ENCODE data around the gene SLC2A10.

The SLC2A10 gene

DNA sequence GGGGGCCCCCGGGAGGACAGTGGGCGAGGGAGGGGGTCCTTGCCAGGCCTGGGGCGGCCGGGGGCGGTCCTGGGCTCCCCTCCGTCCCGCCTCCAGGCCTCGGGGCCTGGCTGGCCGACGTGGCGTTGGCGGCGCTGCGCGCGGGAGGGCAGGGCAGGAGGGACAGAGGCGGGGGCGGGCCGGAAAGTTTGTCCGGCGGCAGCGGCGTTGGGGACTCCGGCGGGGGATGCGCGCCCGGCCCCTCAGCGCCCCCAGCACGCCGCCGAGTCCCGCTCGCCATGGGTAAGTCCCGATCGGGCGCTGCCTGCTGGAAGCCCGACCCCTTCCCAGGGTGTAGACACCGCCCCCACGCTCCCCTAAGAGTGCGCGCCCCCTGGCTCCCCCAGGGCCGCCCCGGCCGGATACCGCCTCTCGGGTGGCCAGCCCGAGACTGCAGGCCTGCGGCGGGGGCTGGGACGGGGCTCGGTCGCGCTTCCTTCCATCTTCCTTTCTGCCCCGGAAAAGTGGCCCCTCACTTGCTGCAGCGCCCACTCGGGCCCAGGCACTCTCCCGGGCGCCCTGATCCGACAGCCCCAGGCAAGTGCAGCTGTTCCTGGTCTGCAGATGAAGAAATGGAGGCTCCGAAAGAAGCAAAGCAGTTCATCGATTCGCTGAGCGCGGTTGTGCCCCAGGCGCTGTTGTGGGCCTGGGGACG, at the start of gene SLC2A10:
Gene SLC2A10, plus strand, starts transcription at position 191 of the 694 bp plus-strand sequence. Its CDS starts 88 bp downstream, at position 279.
- DNase-seq (ENCODE audit: extremely low read depth, low read depth), result no peak
- TF ChIP-seq, protein P1, sequence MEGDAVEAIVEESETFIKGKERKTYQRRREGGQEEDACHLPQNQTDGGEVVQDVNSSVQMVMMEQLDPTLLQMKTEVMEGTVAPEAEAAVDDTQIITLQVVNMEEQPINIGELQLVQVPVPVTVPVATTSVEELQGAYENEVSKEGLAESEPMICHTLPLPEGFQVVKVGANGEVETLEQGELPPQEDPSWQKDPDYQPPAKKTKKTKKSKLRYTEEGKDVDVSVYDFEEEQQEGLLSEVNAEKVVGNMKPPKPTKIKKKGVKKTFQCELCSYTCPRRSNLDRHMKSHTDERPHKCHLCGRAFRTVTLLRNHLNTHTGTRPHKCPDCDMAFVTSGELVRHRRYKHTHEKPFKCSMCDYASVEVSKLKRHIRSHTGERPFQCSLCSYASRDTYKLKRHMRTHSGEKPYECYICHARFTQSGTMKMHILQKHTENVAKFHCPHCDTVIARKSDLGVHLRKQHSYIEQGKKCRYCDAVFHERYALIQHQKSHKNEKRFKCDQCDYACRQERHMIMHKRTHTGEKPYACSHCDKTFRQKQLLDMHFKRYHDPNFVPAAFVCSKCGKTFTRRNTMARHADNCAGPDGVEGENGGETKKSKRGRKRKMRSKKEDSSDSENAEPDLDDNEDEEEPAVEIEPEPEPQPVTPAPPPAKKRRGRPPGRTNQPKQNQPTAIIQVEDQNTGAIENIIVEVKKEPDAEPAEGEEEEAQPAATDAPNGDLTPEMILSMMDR (IDR thresholded peaks at IDR 0.05; ENCODE audit: low read depth, low read length), result peak; percentile 6

GRCh38 chr20:46660487-46660886, 49.0 kb upstream of the SLC2A10 start:
- TF ChIP-seq, protein P1 (IDR thresholded peaks at IDR 0.05; ENCODE audit: low read depth, low read length), result no peak
- no peak for DNase-seq (ENCODE audit: extremely low read depth, low read depth)

GRCh38 chr20:46661659-46662058, 47.8 kb upstream of the SLC2A10 start:
- TF ChIP-seq, protein P1 (IDR thresholded peaks at IDR 0.05; ENCODE audit: low read depth, low read length), result no peak
- no peak for DNase-seq (ENCODE audit: extremely low read depth, low read depth)

- no peak for DNase-seq (ENCODE audit: extremely low read depth, low read depth)
- TF ChIP-seq, protein P1 (IDR thresholded peaks at IDR 0.05; ENCODE audit: low read depth, low read length), result no peak
Observed at GRCh38 chr20:46663531-46663930, 45.9 kb upstream of the SLC2A10 start.

DNA sequence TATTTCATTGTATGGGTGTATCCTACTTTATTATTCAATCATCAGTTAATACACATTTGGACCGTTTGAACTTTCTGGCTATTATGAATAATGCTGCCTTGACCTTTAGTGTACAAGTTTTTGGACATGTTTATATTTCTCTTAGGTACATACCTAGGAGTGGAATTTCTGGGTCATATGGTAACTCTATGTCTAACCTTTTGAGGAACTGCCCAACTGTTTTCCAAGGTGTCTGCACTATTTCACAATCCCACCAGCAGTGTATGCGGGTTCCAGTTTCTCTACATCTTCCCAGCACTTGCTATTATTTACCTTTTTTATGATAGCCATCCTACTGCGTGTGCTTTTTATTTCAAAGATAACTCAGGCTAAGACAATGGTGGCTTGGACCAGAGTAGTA, 43.8 kb upstream of the SLC2A10 start:
- no peak for DNase-seq (ENCODE audit: extremely low read depth, low read depth)
- TF ChIP-seq, protein P1 (IDR thresholded peaks at IDR 0.05; ENCODE audit: low read depth, low read length), result no peak

DNA sequence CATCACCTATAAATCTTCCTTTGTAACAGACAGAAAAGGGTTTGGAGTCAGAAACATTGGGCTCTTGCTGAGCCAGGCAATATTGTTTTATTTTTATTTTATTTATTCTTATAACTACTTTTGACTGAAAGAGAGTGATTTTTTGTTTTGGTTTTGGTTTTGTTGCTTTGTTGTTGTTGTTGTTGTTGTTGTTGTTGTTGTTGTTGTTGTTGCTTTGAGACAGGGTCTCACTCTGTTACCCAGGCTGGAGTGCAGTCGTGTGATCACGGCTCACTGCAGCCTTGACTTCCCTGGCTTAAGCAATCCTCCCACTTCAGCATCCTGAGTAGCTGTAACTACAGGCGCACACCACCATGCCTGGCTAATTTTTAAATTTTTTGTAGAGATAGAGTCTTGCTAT, 43.1 kb upstream of the SLC2A10 start:
- TF ChIP-seq, protein P1 (IDR thresholded peaks at IDR 0.05; ENCODE audit: low read depth, low read length), result no peak

GRCh38 chr20:46666818-46667515, 42.5 kb upstream of the SLC2A10 start:
- DNase-seq (ENCODE audit: extremely low read depth, low read depth), result no peak
- TF ChIP-seq, protein P1 (IDR thresholded peaks at IDR 0.05; ENCODE audit: low read depth, low read length), result no peak

More for the DNA sequence above, 43.1 kb upstream of the SLC2A10 start:
- no peak for DNase-seq (ENCODE audit: extremely low read depth, low read depth)
